ENCODE data around the gene FAM120A. TPM values are rescaled to one million over a fixed set of nuclear protein-coding genes. Genes with fewer than 3 reads are reported as not detected.

FAM120A gene
- total and polyA plus RNA-seq, 4 donors = 28.3 to 91.0 (median 50.3) TPM

GRCh38 chr9:93466416-93467061 is 15.1 kb downstream of the FAM120A start:
- Histone ChIP-seq H3K4me3 (ENCODE audit: low read depth in 1 of 3, low read length in 3 of 3) (no peak overlapping the region), H3K36me3 (ENCODE audit: control insufficient read depth in 4 of 4, insufficient read depth in 3 of 4, low read depth in 1 of 4, low read length in 3 of 4) (no peaks in the 10 kb centered on the region), H3K4me1 (ENCODE audit: control insufficient read depth in 4 of 4, insufficient read depth in 4 of 4, low read length in 3 of 4) (peaks cover 22 to 39% (median 28%) of the 10 kb centered on the region in 4 donors), H3K9me3 (ENCODE audit: control insufficient read depth in 4 of 4, low read length in 3 of 4) (no peaks in the 10 kb centered on the region), H3K27me3 (ENCODE audit: control insufficient read depth in 4 of 4, insufficient read depth in 4 of 4, low read length in 3 of 4) (no peaks in the 10 kb centered on the region), H3K9ac (ENCODE audit: low read depth in 1 of 2, low read length in 2 of 2) (no peak overlapping the region), H3K27ac (ENCODE audit: low read depth in 1 of 2, low read length in 2 of 2) (peak overlapping the region; percentile 3 to 9)
- TF ChIP-seq, protein P1, sequence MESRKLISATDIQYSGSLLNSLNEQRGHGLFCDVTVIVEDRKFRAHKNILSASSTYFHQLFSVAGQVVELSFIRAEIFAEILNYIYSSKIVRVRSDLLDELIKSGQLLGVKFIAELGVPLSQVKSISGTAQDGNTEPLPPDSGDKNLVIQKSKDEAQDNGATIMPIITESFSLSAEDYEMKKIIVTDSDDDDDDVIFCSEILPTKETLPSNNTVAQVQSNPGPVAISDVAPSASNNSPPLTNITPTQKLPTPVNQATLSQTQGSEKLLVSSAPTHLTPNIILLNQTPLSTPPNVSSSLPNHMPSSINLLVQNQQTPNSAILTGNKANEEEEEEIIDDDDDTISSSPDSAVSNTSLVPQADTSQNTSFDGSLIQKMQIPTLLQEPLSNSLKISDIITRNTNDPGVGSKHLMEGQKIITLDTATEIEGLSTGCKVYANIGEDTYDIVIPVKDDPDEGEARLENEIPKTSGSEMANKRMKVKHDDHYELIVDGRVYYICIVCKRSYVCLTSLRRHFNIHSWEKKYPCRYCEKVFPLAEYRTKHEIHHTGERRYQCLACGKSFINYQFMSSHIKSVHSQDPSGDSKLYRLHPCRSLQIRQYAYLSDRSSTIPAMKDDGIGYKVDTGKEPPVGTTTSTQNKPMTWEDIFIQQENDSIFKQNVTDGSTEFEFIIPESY (IDR thresholded peaks at IDR 0.05) = no peak
- TF ChIP-seq, protein P2, sequence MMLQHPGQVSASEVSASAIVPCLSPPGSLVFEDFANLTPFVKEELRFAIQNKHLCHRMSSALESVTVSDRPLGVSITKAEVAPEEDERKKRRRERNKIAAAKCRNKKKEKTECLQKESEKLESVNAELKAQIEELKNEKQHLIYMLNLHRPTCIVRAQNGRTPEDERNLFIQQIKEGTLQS (IDR thresholded peaks at IDR 0.05) = no peak
- TF ChIP-seq HNF4G (IDR thresholded peaks at IDR 0.05) (no peak), NR2F2 (IDR thresholded peaks at IDR 0.05) (no peak), EGR1 (IDR thresholded peaks at IDR 0.05; ENCODE audit: low read depth in 2 of 2) (no peak), FOXA2 (IDR thresholded peaks at IDR 0.05) (no peak), HNF4A (conservative IDR thresholded peaks at IDR 0.05) (no peak)
- no peak for DNase-seq (ENCODE audit: low spot score)
- WGBS = 63% methylated on average over 7 of the region's 7 CpGs

GRCh38 chr9:93467062-93467416 is 15.6 kb downstream of the FAM120A start:
- Histone ChIP-seq H3K9me3 (ENCODE audit: control insufficient read depth in 4 of 4, low read length in 3 of 4) (no peaks in the 10 kb centered on the region), H3K4me3 (ENCODE audit: low read depth in 1 of 3, low read length in 3 of 3) (no peak overlapping the region), H3K27me3 (ENCODE audit: control insufficient read depth in 4 of 4, insufficient read depth in 4 of 4, low read length in 3 of 4) (no peaks in the 10 kb centered on the region), H3K36me3 (ENCODE audit: control insufficient read depth in 4 of 4, insufficient read depth in 3 of 4, low read depth in 1 of 4, low read length in 3 of 4) (no peaks in the 10 kb centered on the region), H3K27ac (ENCODE audit: low read depth in 1 of 2, low read length in 2 of 2) (peak overlapping the region in 1 of 2 donors; percentile 42), H3K9ac (ENCODE audit: low read depth in 1 of 2, low read length in 2 of 2) (no peak overlapping the region), H3K4me1 (ENCODE audit: control insufficient read depth in 4 of 4, insufficient read depth in 4 of 4, low read length in 3 of 4) (peaks cover 22 to 35% (median 29%) of the 10 kb centered on the region in 4 donors)
- no peak for TF ChIP-seq SP1 (IDR thresholded peaks at IDR 0.05)
- no peak for TF ChIP-seq EGR1 (IDR thresholded peaks at IDR 0.05; ENCODE audit: low read depth in 2 of 2)
- peak; percentile 45 to 63 for TF ChIP-seq HNF4A (conservative IDR thresholded peaks at IDR 0.05)
- TF ChIP-seq NR2F2 (IDR thresholded peaks at IDR 0.05) = no peak
- TF ChIP-seq RAD21 (IDR thresholded peaks at IDR 0.05) = no peak
- 21% methylated on average over 3 of the region's 3 CpGs for WGBS
- no peak for DNase-seq (ENCODE audit: low spot score)

DNA sequence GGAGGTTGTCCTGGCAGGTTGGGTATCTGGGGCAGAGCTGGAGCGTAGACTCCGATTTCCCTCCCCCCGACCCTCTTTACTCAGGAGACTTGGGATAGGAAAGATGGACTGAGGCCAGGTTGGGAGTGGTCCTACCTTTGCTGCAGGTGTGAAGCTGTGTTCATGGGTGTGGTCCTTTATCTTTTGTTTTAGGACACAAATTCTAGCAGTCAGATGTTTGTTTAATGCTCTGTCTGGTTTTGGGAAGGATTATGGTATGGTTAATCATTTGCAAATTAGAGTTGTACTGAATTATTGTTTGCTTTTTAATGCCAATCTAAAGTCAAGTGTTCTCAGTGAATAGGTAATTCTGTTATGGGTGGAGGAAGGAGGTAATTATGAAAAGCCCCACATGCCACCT is 16.0 kb downstream of the FAM120A start:
- H3K9me3 ChIP-seq (ENCODE audit: control insufficient read depth in 4 of 4, low read length in 3 of 4) = no peaks in the 10 kb centered on the region
- 74% methylated on average over 3 of the region's 3 CpGs for WGBS
- no peak overlapping the region for H3K4me3 ChIP-seq (ENCODE audit: low read depth in 1 of 3, low read length in 3 of 3)
- no peak overlapping the region for H3K9ac ChIP-seq (ENCODE audit: low read depth in 1 of 2, low read length in 2 of 2)
- H3K27me3 ChIP-seq (ENCODE audit: control insufficient read depth in 4 of 4, insufficient read depth in 4 of 4, low read length in 3 of 4) = no peaks in the 10 kb centered on the region
- H3K4me1 ChIP-seq (ENCODE audit: control insufficient read depth in 4 of 4, insufficient read depth in 4 of 4, low read length in 3 of 4) = peaks cover 22 to 35% (median 29%) of the 10 kb centered on the region in 4 donors
- DNase-seq (ENCODE audit: low spot score) = no peak
- TF ChIP-seq HNF4G (IDR thresholded peaks at IDR 0.05) = no peak
- H3K36me3 ChIP-seq (ENCODE audit: control insufficient read depth in 4 of 4, insufficient read depth in 3 of 4, low read depth in 1 of 4, low read length in 3 of 4) = no peaks in the 10 kb centered on the region
- H3K27ac ChIP-seq (ENCODE audit: low read depth in 1 of 2, low read length in 2 of 2) = peak overlapping the region in 1 of 2 donors; percentile 42

- no peaks in the 10 kb centered on the region for H3K9me3 ChIP-seq (ENCODE audit: control insufficient read depth in 4 of 4, low read length in 3 of 4)
- H3K27ac ChIP-seq (ENCODE audit: low read depth in 1 of 2, low read length in 2 of 2) = peak overlapping the region; percentile 19 to 28
- WGBS = 51% methylated on average over 5 of the region's 5 CpGs
- H3K4me1 ChIP-seq (ENCODE audit: control insufficient read depth in 4 of 4, insufficient read depth in 4 of 4, low read length in 3 of 4) = peaks cover 22 to 35% (median 30%) of the 10 kb centered on the region in 4 donors
- no peaks in the 10 kb centered on the region for H3K27me3 ChIP-seq (ENCODE audit: control insufficient read depth in 4 of 4, insufficient read depth in 4 of 4, low read length in 3 of 4)
- H3K36me3 ChIP-seq (ENCODE audit: control insufficient read depth in 4 of 4, insufficient read depth in 3 of 4, low read depth in 1 of 4, low read length in 3 of 4) = no peaks in the 10 kb centered on the region
- no peak overlapping the region for H3K9ac ChIP-seq (ENCODE audit: low read depth in 1 of 2, low read length in 2 of 2)
- no peak overlapping the region for H3K4me3 ChIP-seq (ENCODE audit: low read depth in 1 of 3, low read length in 3 of 3)
- no peak for DNase-seq (ENCODE audit: low spot score)
- TF ChIP-seq NR2F2 (IDR thresholded peaks at IDR 0.05) = no peak
- TF ChIP-seq HNF4G (IDR thresholded peaks at IDR 0.05) = no peak
- TF ChIP-seq, protein P3, sequence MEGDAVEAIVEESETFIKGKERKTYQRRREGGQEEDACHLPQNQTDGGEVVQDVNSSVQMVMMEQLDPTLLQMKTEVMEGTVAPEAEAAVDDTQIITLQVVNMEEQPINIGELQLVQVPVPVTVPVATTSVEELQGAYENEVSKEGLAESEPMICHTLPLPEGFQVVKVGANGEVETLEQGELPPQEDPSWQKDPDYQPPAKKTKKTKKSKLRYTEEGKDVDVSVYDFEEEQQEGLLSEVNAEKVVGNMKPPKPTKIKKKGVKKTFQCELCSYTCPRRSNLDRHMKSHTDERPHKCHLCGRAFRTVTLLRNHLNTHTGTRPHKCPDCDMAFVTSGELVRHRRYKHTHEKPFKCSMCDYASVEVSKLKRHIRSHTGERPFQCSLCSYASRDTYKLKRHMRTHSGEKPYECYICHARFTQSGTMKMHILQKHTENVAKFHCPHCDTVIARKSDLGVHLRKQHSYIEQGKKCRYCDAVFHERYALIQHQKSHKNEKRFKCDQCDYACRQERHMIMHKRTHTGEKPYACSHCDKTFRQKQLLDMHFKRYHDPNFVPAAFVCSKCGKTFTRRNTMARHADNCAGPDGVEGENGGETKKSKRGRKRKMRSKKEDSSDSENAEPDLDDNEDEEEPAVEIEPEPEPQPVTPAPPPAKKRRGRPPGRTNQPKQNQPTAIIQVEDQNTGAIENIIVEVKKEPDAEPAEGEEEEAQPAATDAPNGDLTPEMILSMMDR (IDR thresholded peaks at IDR 0.05; ENCODE audit: low read depth, low read length, missing input control) = no peak
- TF ChIP-seq GABPA (IDR thresholded peaks at IDR 0.05 in 1 of 2, conservative IDR thresholded peaks at IDR 0.05 in 1 of 2) = no peak
- no peak for TF ChIP-seq RAD21 (IDR thresholded peaks at IDR 0.05)
- TF ChIP-seq, protein P1 (IDR thresholded peaks at IDR 0.05) = no peak
- no peak for TF ChIP-seq FOXA2 (IDR thresholded peaks at IDR 0.05)
- TF ChIP-seq SP1 (IDR thresholded peaks at IDR 0.05) = no peak
- TF ChIP-seq YY1 (IDR thresholded peaks at IDR 0.05) = no peak
- no peak for TF ChIP-seq EGR1 (IDR thresholded peaks at IDR 0.05; ENCODE audit: low read depth in 2 of 2)
- TF ChIP-seq, protein P4, sequence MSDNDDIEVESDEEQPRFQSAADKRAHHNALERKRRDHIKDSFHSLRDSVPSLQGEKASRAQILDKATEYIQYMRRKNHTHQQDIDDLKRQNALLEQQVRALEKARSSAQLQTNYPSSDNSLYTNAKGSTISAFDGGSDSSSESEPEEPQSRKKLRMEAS (IDR thresholded peaks at IDR 0.05) = no peak
- no peak for TF ChIP-seq TAF1 (conservative IDR thresholded peaks at IDR 0.05)
- no peak for TF ChIP-seq RXRA (IDR thresholded peaks at IDR 0.05)
Measured at GRCh38 chr9:93468763-93469456, 17.4 kb downstream of the FAM120A start.
